Measurements from ENCODE around the gene MTA1.

Gene MTA1

GRCh38 chr14:105486974-105487448 lies 67.4 kb downstream of the MTA1 start:
- Histone ChIP-seq H3F3A (ENCODE audit: insufficient read depth, low read length) (peaks cover 8% of the 10 kb centered on the region; the same call in 1 of the 2 replicates), H3K4me2 (ENCODE audit: low read depth, low read length) (peak overlapping the region; percentile 87), H4K20me1 (ENCODE audit: insufficient read depth, low read length) (0 out of 2 replicates have a peak, but pooled peaks cover 3% of the 10 kb centered on the region), H3K9me3 (replicated peaks; ENCODE audit: insufficient read depth, low read length) (no peaks in the 10 kb centered on the region), H3K4me3 (ENCODE audit: low read length) (peak overlapping the region; percentile 87), H3K9ac (ENCODE audit: low read length) (peak overlapping the region; percentile 77), H3K36me3 (replicated peaks; ENCODE audit: insufficient read depth, low read length) (no peaks in the 10 kb centered on the region), H3K27ac (ENCODE audit: low read length) (peak overlapping the region; percentile 66; the same call in 1 of the 2 replicates), H3K4me1 (ENCODE audit: low read length) (peaks cover 20% of the 10 kb centered on the region), H2AFZ (ENCODE audit: low read length) (peak overlapping the region; percentile 62; the same call in 1 of the 2 replicates), H3K27me3 (replicated peaks; ENCODE audit: insufficient read depth, low read length) (peaks cover 10% of the 10 kb centered on the region; the same call in 1 of the 2 replicates), H3K9me2 (replicated peaks; ENCODE audit: insufficient read depth, low read length) (no peaks in the 10 kb centered on the region), H3K79me2 (ENCODE audit: low read length) (peaks cover 21% of the 10 kb centered on the region)
- no peak for DNase-seq
- TF ChIP-seq EZH2phosphoT487 (IDR thresholded peaks at IDR 0.05; ENCODE audit: low read length) (no peak), CTCF (IDR thresholded peaks at IDR 0.05; ENCODE audit: low read length) (no peak), EZH2 (optimal IDR thresholded peaks at IDR 0.05; ENCODE audit: low read depth, low read length) (no peak)

GRCh38 chr14:105487449-105487985 lies 67.9 kb downstream of the MTA1 start:
- Histone ChIP-seq H3K4me3 (ENCODE audit: low read length) (peak overlapping the region; percentile 87), H4K20me1 (ENCODE audit: insufficient read depth, low read length) (0 out of 2 replicates have a peak, but pooled peaks cover 4% of the 10 kb centered on the region)
- DNase-seq = peak; percentile 56

DNA sequence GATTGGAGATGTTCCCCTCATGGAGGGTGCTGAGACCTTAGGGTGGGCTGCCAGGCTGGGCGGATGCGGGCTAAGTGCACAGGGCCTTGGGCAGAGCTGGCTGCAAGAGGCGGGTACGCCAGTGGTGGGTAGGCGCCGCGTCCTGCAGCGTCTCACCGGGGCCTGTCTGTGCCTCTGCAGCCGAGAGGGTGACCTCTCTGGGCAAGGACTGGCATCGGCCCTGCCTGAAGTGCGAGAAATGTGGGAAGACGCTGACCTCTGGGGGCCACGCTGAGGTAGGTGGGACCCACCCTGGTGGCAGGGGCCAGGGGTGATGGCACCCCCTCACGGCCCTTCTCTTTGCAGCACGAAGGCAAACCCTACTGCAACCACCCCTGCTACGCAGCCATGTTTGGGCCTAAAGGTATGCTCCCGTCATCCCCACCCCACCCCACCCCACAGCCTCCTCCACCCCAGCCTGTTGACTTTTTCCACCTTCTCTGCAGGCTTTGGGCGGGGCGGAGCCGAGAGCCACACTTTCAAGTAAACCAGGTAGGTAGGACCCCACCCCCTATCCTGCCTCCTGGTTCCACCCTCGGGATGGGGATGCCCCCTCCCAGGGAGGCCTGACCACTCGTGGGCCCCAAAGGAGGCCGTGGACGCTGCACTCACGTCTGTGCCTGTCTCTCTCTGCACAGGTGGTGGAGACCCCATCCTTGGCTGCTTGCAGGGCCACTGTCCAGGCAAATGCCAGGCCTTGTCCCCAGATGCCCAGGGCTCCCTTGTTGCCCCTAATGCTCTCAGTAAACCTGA lies 68.6 kb downstream of the MTA1 start:
- H2AFZ ChIP-seq (ENCODE audit: low read length) = peak overlapping the region; percentile 62
- H3K9me2 ChIP-seq (replicated peaks; ENCODE audit: insufficient read depth, low read length) = no peaks in the 10 kb centered on the region
- peak overlapping the region; percentile 97 for H3K9ac ChIP-seq (ENCODE audit: low read length)
- H3K4me3 ChIP-seq (ENCODE audit: low read length) = peak overlapping the region; percentile 87
- peak overlapping the region; percentile 92; the same call in 1 of the 2 replicates for H3K27ac ChIP-seq (ENCODE audit: low read length)
- no peaks in the 10 kb centered on the region for H3K36me3 ChIP-seq (replicated peaks; ENCODE audit: insufficient read depth, low read length)
- peaks cover 29% of the 10 kb centered on the region for H3K79me2 ChIP-seq (ENCODE audit: low read length)
- 0 out of 2 replicates have a peak, but pooled peaks cover 4% of the 10 kb centered on the region for H4K20me1 ChIP-seq (ENCODE audit: insufficient read depth, low read length)
- H3K4me1 ChIP-seq (ENCODE audit: low read length) = peaks cover 17% of the 10 kb centered on the region
- H3K9me3 ChIP-seq (replicated peaks; ENCODE audit: insufficient read depth, low read length) = no peaks in the 10 kb centered on the region
- peaks cover 8% of the 10 kb centered on the region; the same call in 1 of the 2 replicates for H3F3A ChIP-seq (ENCODE audit: insufficient read depth, low read length)
- peak overlapping the region; percentile 98 for H3K4me2 ChIP-seq (ENCODE audit: low read depth, low read length)
- peak; percentile 51 for DNase-seq
- peak; percentile 34; the same call in 1 of the 2 replicates for TF ChIP-seq CTCF (IDR thresholded peaks at IDR 0.05; ENCODE audit: low read length)
- TF ChIP-seq EZH2phosphoT487 (IDR thresholded peaks at IDR 0.05; ENCODE audit: low read length) = no peak
- H3K27me3 ChIP-seq (replicated peaks; ENCODE audit: insufficient read depth, low read length) = peaks cover 10% of the 10 kb centered on the region; the same call in 1 of the 2 replicates

More at GRCh38 chr14:105487449-105487985, 67.9 kb downstream of the MTA1 start:
- Histone ChIP-seq H3K27ac (ENCODE audit: low read length) (peak overlapping the region; percentile 66; the same call in 1 of the 2 replicates), H3K9me2 (replicated peaks; ENCODE audit: insufficient read depth, low read length) (no peaks in the 10 kb centered on the region), H3K9ac (ENCODE audit: low read length) (peak overlapping the region; percentile 77), H3K36me3 (replicated peaks; ENCODE audit: insufficient read depth, low read length) (no peaks in the 10 kb centered on the region), H3K79me2 (ENCODE audit: low read length) (peaks cover 26% of the 10 kb centered on the region), H3K9me3 (replicated peaks; ENCODE audit: insufficient read depth, low read length) (no peaks in the 10 kb centered on the region), H3F3A (ENCODE audit: insufficient read depth, low read length) (peaks cover 8% of the 10 kb centered on the region; the same call in 1 of the 2 replicates), H3K4me2 (ENCODE audit: low read depth, low read length) (peak overlapping the region; percentile 87), H3K4me1 (ENCODE audit: low read length) (peaks cover 18% of the 10 kb centered on the region), H2AFZ (ENCODE audit: low read length) (peak overlapping the region; percentile 62), H3K27me3 (replicated peaks; ENCODE audit: insufficient read depth, low read length) (peaks cover 10% of the 10 kb centered on the region; the same call in 1 of the 2 replicates)
- no peak for TF ChIP-seq EZH2 (optimal IDR thresholded peaks at IDR 0.05; ENCODE audit: low read depth, low read length)
- no peak; the same call in 1 of the 2 replicates for TF ChIP-seq CTCF (IDR thresholded peaks at IDR 0.05; ENCODE audit: low read length)
- TF ChIP-seq EZH2phosphoT487 (IDR thresholded peaks at IDR 0.05; ENCODE audit: low read length) = no peak

All from MM.1S (cell line).